GM21529 (cell line): ENCODE data around the gene NEUROG1.
"Not testable (repeated sequence)": the region's sequence is repeated elsewhere in the genome, so short reads cannot be mapped to it uniquely, and the experiment has no call there.

ENCODE experiments used
- ATAC-seq: cut with Tn5 transposase; IDR thresholded peaks from one replicate; pipeline ENCODE4 v1.9.1; 2021; ENCODE audit not compliant: unreplicated experiment

Gene NEUROG1

DNA sequence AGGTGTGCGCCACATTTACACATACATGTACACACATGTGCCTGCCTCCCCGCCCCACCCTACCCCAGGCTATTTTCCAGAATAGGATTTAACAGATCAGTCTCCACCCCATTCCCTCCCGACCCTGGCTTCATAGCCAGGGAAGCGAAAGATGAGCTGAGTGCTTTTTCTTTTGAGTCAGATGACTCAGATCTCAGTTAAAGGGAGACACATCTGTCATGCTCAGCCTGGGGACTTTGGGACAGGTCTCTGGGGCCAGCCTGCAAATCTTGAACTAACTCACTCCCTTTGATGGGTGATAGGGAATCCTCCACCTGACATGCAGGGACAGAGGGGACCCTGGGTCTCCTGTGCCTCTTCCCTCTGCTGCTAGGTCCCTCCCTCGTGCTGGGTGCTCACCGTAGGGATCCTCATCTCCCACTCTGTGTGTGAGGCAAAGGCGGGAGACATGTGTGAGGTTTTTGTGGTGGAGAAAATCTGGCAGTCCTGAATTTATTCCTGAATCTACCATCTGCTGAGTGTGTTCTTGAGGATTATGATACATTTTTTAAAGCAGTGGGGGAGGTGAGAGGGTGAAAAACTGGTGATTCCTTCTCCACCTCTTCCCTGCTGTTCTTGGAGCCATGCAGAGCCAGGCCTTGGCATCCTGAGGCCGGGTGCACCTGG lies 37.7 kb downstream of the NEUROG1 start:
- ATAC-seq: no peak

DNA sequence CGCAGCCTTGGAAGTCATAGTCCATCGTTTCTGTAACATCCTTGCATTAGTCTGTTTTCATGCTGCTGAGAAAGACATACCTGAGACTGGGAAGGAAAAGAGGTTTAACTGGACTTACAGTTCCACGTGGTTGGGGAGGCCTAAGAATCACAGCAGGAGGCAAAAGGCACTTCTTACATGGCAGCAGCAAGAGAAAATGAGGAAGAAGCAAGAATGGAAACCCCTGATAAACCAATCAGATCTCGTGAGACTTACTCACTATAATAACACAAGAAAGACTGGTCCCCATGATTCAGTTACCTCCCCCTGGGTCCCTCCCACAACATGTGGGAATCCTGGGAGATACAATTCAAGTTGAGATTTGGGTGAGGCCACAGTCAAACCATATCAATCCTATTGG lies 40.2 kb downstream of the NEUROG1 start:
- not testable (repeated sequence) for ATAC-seq

DNA sequence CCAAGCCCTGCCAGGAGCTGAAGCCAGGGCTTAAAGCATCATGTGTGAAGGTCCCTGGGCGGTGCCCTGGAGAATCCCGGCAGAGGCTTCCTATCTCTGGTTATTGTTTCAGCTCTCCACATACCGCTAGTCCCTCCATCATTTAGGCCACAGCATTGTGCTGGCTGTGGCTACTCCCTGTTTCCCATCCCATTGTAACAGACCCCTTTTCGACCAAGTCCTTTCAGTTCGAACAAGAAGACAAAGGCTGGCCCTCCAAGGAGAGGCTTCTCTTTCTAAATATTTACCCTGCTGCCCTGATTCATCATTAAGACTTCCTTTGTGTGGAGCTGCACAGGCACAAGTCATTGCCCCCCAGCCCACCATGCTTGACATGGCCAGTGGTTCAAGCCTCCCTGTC lies 41.6 kb downstream of the NEUROG1 start:
- ATAC-seq: no peak

DNA sequence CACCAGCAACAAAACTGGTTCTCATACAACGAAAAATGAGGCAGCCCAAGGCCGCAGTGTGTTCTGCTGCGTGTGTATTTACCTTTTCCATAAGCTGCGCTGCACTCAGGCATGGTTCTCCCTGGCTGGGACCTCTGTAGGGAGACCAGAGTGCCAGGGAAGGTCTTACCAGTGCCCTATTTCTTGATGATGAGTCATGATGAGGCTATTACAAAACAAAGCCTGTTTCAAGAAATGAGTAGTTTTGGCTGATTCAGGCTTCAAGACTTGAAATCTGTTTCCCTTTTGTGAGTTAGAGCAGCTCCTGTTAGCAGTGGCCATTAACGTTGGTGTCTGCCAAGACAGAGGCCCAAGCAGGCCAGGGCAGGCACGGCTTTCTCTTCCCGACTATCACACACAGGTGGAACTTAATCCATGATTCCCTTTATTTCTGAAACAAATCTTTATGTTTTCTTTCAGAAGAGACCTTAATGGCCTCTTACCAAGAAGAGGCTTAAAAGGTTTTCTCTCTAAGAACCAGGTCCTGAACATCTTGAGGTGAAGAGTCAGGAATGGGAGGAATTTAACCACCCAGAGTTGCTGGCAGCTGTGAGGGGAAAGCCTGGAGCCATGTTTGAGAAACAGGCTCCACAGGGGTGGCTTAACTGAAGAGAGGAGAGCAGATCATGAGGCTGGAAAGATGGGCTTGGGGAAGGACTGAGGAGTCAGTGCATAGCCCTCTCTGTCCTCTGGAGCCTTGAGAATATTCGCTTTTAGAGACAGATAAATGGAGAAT lies 42.2 kb downstream of the NEUROG1 start:
- no peak for ATAC-seq

DNA sequence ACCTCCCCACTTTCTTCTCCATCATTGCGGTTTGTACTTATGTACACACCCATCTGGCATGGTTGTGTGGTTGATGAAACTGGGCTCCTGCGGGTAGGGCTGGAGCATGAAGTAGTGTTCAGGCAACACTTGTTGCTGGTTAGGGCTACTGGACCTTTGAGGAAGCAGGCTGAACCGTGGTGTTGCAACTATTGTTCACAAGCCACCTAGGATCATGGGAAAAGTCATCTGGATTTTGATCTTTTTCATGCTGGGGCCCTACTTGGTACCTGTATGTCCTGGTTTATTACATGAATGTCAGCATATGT lies 43.5 kb downstream of the NEUROG1 start:
- no peak for ATAC-seq

DNA sequence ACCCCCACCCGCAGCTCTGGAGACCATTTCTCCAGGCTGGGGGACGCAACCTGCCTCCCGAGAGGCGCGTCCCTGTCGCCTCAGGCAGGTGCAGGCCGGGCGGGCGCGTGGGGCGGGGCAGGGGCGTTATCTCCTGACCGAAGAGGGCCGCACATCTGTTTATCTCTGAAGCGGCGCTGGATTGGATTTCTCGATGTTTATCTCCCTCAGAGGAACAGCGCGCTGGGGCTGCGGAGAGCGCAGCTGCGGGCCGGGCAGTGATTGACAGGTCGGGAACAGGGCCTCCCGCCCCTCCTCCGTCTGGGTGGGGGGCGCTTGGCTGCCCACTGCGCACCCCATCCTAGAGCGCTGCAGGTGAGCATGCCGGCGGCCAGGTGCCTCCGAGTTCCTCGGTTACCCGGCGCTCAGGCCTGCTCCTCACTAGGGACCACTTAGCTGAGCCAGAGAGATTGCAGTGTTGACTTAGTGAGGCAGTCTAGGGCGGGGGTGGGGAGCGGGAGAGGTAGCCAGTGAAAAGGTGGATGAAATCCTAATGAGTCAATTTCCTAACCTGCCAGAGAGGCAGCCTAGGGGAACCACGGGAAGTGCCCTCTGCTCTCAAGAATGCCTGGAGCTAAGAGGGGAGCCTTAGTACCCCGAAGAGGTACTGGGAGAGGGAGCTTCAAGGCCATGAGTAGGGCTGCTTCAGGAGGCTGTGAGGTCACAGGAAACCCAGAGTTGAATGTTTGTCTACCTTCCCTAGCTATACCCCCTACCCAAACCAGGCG lies 44.0 kb downstream of the NEUROG1 start:
- ATAC-seq: no peak

DNA sequence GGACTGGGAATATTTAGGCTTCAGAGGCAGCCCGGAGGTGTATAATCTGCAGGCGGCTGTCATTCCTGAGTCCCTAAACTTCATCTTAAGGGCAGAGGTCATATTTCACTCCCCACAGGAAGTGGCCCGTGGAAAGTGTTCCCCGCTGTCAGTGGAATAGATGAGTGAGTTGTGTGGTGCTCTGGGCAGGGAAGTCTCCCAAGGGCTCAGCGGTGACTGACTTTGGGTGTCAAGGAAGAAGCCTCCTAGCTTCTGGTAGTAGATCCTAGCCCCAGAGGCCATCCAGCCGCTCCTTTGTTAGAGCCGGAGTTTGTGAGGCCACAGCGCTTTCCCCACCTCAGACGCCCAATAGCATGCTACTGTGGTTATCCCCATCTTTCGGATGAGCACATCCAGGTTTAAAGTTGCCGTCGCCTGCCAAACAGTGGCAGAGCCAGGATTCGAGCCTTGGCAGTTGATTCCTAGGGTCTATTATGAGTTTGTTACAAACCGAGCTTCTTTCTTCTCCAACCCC lies 44.7 kb downstream of the NEUROG1 start:
- ATAC-seq: no peak

DNA sequence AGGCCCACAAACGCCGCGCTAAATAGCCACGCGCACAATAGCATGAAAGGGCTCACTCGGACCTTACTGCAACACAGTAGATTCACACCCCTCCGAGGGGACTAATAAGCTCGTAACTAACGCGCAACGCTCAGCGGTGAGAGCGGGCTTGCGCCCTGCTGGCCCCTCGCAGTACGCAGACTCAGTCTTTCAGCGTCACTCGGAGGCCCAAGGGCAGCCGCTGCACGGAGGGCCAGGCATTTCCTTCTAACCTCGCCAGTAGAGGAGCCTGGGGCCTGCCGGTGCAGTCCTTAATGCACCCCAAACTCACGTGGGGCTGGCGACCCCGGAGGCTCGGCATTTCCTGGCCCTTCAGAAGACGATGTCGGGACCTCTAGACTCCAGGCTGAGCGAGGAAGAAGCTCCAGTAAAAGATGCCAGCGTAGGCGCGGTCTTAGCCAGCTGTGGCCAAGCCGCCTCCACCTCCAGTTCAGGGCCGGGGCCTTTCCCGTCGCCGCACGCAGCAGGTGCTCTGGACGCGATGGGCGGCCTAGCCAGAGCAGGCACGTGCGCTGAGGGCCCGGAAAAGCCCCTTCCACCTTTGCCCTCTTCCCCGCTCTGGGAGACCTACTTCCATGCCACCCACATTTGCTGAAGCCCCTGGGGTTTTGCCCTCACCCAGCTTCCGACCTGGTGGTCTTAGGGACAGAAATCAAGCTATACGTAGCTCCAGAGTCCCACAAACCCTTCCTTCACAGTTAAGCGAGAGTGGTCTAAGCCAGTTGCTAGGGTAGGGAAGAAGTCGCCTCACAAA lies 45.3 kb downstream of the NEUROG1 start:
- no peak for ATAC-seq

DNA sequence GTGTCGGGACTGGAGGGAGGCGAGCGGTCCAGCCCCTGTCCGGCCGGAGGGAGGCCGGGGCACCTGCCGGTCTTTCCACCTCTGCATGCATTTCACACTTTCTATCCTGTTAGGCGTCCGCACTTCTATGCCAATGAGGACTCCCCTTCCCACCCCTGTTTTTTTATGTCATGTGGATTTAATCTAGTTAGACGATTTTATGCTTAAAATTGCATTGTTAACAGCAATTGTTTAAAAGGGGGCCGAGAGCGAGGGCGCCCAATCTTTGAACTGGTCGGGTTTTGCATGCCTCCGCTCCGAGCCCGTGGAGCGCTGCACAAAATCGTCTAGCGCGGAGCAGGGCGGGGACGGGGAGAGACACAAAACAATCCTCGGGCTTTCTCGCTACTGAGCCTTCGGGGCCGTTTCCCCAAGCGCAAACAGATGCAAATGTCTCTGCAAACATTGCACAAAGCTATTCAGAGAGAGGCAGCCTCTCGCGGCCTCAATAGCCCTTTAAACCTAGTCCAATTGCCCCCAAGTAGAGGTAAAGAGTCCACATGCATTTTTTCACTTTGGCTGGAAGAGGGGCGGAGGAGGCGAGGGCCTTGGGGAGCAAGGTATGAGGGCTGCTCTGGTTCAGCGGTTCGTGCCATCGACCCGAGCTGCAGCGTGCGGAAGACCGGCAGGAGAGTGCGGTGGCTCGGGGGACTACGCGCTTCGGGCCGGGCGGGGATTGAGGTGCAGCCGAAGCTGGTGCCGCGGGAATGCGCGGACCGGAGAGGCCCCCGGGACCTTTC lies 46.1 kb downstream of the NEUROG1 start:
- no peak for ATAC-seq

DNA sequence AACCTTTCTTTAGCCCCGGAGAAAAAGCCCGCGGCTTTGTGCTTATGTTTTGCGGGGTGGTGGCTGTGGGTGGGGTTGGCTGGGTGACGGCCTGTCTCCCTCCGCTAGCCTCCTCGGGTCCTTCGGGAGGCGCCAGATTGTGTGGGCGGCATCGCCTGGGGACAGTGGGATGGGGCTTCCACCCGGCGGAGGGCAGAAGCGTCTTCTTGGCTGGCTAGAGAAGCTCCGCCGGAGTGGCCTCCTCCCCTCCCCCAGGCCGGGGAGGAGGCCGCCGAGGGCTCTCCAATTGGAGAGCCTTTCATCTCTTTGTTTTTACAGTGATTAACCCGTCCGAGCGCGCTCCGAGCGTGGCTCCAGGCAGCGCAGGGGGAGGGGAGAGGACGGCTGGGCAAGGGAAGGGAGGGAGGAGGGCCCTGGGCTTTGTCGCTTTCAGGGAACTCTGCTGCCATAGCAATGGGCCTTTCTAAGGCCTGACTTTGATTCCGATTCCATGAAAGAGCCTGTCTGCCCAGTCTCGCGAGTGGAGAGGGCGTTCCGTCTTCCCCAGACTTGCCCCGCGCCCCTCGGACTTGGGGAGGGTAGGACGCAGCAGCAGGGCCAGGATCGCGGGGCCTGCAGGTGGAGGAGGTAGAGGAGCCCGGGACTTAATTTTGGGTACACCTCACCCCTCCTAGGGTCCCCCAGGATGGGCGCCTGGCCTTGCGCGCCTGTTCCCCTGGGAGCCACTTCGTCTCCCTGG lies 46.9 kb downstream of the NEUROG1 start:
- ATAC-seq: no peak

DNA sequence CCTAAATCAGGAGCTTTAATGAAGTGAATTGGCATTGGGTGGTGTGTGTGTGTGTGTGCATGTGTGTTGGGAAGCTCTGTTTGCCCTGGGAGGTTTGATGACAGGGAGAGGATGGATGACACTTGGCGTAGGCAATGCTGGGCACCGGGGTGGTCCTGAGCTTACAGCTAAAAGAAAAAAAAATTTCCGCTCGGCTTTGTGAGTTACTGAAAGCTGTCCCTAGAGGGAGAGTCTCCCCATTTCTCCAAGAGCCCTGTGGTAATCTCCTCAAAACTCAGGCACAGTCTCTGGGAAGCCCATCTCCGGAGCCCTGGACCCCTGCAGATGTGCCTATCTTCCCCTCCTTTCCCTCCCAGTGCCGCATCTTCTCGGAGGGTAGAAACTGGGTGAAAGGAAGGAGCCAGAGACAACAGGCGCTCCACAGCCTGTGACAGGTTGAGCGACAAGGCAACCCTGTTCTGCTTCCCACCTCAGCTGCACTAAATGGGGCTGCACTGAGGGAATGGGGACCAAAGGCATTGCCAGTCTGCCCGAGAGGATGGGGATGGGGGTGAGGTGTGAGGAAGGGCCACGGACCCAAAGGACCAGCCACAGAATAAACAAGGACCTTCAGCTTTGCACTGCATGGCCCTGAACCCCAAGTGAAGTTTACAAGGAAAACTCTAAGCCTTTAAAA lies 47.8 kb downstream of the NEUROG1 start:
- ATAC-seq: no peak

DNA sequence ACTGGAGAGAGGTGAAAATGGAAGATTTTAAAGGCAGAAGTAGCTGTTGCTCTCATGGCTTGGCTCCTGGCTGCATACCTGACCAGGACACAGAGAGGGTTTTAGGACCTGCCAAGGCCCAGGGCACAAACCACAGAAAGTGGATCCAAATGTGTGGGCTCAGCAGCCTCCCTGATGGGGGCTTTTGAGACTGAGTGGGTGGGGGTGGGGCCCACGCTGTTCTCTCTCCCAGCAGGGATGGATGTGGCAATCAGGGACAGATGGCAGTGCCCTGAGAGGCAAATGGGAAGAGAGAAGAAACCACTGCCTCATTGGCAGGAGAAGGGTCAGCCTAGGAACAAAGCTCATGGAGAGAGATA lies 48.7 kb downstream of the NEUROG1 start:
- no peak for ATAC-seq

DNA sequence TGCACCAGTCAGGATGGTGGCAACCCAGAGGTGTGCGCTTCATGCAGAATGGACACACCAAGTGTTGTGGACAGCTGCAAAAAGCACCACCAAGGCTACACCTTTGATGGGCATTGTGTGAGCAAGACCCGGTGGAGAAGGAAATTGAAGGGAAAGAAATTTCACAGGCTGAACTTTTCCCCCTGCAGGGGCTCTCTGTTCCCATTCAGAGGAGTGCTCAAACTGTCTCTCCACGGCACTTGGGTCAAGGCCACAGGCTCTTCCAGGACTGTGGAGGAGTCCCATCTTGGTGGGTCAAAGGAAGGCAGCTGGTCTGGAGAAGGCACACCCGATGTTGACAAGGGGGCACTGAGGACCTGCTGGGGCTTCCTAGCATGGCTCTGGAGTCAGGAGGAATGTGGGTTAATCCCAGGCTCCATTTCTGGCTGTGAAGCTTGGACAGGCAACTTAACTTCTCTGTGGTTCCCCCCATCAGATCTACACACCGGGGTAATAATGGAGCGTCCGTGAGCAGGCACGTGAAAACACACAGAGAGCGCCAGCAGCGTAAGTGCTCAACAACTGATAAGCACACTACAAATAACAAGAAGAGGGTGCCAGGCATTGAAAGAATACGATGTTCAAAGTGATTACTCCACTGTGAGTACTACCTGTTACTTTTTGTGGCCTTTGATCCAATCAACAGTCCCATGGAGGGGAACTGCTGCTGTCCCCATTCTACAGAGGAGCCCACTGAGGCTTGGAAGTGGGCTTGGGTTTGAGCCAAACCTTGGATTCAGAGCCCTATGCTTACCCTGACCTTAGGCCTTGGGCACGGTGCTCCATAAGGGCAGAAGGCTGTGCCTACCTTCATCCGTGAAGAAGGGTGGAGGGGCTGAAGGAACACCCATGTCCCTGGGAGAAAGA lies 49.4 kb downstream of the NEUROG1 start:
- ATAC-seq: no peak

DNA sequence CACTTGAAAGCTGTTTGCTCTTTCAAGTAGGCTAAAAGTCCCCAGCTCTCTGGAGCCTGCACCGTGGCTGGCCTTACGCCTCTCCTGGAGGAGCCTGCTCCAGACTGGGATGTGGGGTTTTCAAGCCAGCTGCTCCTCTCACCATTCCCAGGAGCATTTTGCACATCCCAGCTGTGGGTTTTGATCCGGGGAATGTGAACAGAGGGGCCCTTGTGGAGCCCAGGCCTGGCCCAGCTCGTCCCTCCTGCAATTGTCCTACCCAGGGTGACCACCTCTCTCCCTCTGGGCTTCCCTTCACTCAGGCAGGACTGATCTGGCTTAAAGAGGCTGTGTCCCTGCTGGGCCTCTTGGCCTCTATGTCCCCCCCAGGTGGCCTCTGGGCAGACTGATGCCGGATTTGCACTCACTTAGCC lies 51.1 kb downstream of the NEUROG1 start:
- no peak for ATAC-seq
